Measurements from ENCODE around the gene AKAP6. TPM values are rescaled to one million over a fixed set of nuclear protein-coding genes. Genes with fewer than 3 reads are reported as not detected.

AKAP6 gene
- total and polyA plus RNA-seq, 4 donors, result 0.42 to 3.2 (median 1.7) TPM

DNA sequence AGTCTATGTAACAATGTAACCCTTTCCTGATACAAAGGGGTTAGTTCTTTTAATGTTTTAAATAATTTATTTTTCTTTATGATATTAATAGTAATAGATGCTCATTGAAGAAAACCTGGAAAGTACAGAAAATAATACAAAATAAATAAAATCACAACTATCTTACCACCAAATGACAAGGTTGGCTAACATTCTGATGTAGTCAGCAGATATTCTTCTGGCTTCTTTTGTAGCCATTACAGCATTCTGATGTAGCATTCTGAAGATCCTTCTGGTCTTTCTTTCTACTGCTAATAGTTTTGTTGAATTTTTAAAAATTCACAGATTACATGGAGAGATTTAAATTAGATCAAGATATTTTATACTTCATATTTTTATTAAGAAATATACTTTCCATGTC, 301.6 kb downstream of the AKAP6 start:
- no peak for DNase-seq (ENCODE audit: low spot score)
- Histone ChIP-seq H3K36me3 (ENCODE audit: control insufficient read depth in 4 of 4, insufficient read depth in 3 of 4, low read depth in 1 of 4, low read length in 3 of 4) (no peaks in the 10 kb centered on the region), H3K27me3 (ENCODE audit: control insufficient read depth in 4 of 4, insufficient read depth in 4 of 4, low read length in 3 of 4) (no peaks in the 10 kb centered on the region), H3K9me3 (ENCODE audit: control insufficient read depth in 4 of 4, low read length in 3 of 4) (no peaks in the 10 kb centered on the region), H3K4me3 (ENCODE audit: low read depth in 1 of 3, low read length in 3 of 3) (no peak overlapping the region), H3K9ac (ENCODE audit: low read depth in 1 of 2, low read length in 2 of 2) (no peak overlapping the region), H3K4me1 (ENCODE audit: control insufficient read depth in 4 of 4, insufficient read depth in 4 of 4, low read length in 3 of 4) (peaks cover 0 to 7% (median 2%) of the 10 kb centered on the region in 4 donors), H3K27ac (ENCODE audit: low read depth in 1 of 2, low read length in 2 of 2) (no peak overlapping the region)
- TF ChIP-seq FOXA1 (IDR thresholded peaks at IDR 0.05) (no peak), RXRA (IDR thresholded peaks at IDR 0.05) (no peak), RAD21 (IDR thresholded peaks at IDR 0.05) (no peak), JUND (IDR thresholded peaks at IDR 0.05) (no peak), EGR1 (IDR thresholded peaks at IDR 0.05; ENCODE audit: low read depth in 2 of 2) (no peak), SP1 (IDR thresholded peaks at IDR 0.05) (no peak), HNF4G (IDR thresholded peaks at IDR 0.05) (no peak), HNF4A (conservative IDR thresholded peaks at IDR 0.05) (no peak), FOXA2 (IDR thresholded peaks at IDR 0.05) (no peak), YY1 (IDR thresholded peaks at IDR 0.05) (no peak), TAF1 (conservative IDR thresholded peaks at IDR 0.05) (no peak), NR2F2 (IDR thresholded peaks at IDR 0.05) (no peak), GABPA (IDR thresholded peaks at IDR 0.05 in 1 of 2, conservative IDR thresholded peaks at IDR 0.05 in 1 of 2) (no peak)
- TF ChIP-seq, protein P1, sequence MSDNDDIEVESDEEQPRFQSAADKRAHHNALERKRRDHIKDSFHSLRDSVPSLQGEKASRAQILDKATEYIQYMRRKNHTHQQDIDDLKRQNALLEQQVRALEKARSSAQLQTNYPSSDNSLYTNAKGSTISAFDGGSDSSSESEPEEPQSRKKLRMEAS (IDR thresholded peaks at IDR 0.05), result no peak
- TF ChIP-seq, protein P2, sequence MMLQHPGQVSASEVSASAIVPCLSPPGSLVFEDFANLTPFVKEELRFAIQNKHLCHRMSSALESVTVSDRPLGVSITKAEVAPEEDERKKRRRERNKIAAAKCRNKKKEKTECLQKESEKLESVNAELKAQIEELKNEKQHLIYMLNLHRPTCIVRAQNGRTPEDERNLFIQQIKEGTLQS (IDR thresholded peaks at IDR 0.05), result no peak
- TF ChIP-seq, protein P3, sequence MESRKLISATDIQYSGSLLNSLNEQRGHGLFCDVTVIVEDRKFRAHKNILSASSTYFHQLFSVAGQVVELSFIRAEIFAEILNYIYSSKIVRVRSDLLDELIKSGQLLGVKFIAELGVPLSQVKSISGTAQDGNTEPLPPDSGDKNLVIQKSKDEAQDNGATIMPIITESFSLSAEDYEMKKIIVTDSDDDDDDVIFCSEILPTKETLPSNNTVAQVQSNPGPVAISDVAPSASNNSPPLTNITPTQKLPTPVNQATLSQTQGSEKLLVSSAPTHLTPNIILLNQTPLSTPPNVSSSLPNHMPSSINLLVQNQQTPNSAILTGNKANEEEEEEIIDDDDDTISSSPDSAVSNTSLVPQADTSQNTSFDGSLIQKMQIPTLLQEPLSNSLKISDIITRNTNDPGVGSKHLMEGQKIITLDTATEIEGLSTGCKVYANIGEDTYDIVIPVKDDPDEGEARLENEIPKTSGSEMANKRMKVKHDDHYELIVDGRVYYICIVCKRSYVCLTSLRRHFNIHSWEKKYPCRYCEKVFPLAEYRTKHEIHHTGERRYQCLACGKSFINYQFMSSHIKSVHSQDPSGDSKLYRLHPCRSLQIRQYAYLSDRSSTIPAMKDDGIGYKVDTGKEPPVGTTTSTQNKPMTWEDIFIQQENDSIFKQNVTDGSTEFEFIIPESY (IDR thresholded peaks at IDR 0.05), result no peak
- TF ChIP-seq, protein P4, sequence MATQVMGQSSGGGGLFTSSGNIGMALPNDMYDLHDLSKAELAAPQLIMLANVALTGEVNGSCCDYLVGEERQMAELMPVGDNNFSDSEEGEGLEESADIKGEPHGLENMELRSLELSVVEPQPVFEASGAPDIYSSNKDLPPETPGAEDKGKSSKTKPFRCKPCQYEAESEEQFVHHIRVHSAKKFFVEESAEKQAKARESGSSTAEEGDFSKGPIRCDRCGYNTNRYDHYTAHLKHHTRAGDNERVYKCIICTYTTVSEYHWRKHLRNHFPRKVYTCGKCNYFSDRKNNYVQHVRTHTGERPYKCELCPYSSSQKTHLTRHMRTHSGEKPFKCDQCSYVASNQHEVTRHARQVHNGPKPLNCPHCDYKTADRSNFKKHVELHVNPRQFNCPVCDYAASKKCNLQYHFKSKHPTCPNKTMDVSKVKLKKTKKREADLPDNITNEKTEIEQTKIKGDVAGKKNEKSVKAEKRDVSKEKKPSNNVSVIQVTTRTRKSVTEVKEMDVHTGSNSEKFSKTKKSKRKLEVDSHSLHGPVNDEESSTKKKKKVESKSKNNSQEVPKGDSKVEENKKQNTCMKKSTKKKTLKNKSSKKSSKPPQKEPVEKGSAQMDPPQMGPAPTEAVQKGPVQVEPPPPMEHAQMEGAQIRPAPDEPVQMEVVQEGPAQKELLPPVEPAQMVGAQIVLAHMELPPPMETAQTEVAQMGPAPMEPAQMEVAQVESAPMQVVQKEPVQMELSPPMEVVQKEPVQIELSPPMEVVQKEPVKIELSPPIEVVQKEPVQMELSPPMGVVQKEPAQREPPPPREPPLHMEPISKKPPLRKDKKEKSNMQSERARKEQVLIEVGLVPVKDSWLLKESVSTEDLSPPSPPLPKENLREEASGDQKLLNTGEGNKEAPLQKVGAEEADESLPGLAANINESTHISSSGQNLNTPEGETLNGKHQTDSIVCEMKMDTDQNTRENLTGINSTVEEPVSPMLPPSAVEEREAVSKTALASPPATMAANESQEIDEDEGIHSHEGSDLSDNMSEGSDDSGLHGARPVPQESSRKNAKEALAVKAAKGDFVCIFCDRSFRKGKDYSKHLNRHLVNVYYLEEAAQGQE (IDR thresholded peaks at IDR 0.05), result no peak
- TF ChIP-seq, protein P5, sequence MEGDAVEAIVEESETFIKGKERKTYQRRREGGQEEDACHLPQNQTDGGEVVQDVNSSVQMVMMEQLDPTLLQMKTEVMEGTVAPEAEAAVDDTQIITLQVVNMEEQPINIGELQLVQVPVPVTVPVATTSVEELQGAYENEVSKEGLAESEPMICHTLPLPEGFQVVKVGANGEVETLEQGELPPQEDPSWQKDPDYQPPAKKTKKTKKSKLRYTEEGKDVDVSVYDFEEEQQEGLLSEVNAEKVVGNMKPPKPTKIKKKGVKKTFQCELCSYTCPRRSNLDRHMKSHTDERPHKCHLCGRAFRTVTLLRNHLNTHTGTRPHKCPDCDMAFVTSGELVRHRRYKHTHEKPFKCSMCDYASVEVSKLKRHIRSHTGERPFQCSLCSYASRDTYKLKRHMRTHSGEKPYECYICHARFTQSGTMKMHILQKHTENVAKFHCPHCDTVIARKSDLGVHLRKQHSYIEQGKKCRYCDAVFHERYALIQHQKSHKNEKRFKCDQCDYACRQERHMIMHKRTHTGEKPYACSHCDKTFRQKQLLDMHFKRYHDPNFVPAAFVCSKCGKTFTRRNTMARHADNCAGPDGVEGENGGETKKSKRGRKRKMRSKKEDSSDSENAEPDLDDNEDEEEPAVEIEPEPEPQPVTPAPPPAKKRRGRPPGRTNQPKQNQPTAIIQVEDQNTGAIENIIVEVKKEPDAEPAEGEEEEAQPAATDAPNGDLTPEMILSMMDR (IDR thresholded peaks at IDR 0.05; ENCODE audit: low read depth, low read length, missing input control), result no peak
